ENCODE measurements around the gene EEPD1.
"Not testable (repeated sequence)": the region's sequence is repeated elsewhere in the genome, so short reads cannot be mapped to it uniquely, and the experiment has no call there.

EEPD1 gene

DNA sequence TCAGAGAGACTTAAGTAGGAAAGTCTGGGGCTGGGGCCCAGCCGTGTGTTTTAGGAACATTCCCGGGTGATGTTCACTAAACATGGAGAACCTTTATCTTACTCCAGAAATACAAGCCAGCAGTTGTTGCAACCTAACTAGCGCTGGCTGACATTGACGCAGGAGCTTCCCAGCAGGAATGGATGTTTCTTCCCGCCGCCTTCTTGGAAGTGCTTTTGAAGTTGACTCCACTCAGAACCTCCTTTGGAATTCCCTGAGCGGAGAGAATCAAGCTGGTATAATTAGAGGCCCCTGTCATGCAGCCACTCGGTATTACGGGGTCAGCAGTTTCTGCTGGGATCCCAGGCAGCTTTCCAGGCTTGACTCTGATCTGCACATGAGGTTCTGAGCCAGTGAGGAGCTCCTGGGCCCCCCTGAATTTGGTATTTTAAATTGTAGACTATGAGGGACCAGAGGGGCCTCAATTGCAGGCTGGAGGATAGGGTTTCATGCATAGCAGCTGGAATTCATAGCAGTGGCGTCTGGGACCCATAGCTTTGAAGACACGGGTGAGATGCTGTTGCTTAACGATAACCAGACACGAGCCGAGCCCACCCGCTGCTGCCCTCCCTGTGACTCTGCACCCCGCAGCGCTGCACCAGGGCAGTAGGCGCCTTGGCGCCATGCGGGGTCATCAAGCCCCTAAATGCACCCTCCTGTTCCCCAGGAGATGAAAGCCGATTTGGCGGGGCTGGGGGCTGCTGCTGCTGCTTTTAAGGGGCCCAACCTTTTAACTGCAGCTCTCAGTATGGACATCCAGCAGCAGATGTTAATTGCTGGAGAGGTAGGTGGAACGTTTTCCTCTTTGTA is 61.8 kb downstream of the EEPD1 start:
- DNase-seq (ENCODE audit: extremely low read depth in 1 of 2, low read depth in 1 of 2): no peak

DNA sequence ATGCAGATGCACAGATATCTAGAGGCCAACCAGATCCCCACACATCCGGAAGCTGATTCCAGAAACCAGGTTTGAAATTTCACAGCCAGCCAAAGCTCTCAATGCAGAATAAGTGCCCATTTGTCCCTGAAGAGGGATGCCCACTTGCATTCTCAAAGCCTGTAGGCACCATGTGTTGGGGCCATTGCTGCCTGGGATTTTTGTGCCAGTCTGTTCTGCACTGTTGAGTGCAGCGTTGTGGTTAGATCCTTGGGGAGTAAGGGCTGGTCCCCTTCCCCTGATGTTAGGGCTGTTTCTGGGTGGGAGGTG is 62.4 kb downstream of the EEPD1 start:
- DNase-seq (ENCODE audit: extremely low read depth in 1 of 2, low read depth in 1 of 2): no peak

DNA sequence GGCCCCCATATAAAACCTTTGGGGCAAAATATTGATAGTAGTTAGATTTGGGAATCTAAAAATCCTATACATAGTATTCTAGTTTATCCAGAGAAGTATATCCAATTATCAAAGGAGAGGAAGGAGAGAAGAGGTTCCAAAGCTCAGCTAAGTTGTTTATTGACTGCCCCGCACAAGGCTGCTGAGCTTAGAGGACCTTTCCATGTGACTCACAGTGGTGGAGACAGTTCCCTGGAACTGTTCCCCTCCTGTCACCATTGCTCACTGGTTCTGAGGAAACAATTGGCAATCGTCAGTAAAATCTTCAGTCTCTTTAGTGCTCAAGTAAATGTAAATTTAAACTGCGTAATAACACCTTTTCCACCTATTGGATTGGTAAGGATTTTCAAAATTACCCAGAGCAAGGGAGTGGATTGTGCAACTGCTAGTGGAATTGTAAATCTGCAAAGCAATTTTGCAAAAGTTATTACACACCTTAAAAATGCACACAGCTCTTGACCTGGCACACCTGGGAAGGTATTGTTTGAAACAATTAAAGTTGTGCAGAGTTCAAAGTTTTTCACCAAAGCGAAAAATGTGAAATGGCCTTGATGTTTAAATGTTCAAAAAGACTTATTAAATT is 63.1 kb downstream of the EEPD1 start:
- no peak for DNase-seq (ENCODE audit: extremely low read depth in 1 of 2, low read depth in 1 of 2)

DNA sequence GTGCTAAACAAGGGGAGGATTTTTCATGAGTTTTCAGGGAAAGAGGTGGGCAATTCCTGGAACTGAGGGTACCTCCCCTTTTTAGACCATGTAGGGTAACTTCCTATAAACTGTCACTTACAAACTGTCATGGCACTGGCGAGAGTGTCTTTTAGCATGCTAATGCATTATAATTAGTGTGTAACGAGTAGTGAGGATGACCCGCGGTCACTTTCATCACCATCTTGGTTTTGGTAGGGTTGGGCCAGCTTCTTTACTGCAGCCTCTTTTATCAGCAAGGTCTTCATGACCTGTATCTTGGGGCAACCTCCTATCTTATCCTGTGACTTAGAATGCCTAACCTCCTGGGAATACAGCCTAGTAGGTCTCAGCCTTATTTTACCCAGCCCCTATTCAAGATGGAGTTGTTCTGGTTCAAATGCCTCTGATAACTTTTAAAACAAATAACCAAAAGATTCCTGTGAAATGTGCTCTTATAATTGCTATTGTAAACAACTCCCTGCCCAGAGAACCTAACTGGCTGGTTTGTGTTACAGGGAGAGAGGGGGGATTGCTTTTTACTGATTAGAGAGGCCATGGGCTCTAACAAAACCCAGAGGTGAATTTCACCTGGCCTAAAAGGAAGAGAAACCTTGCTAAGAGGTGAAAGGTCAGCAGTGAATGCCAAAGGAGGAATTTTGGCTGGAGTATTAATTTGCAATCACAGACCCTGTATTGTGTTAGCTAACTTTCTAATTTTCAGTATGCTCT is 64.3 kb downstream of the EEPD1 start:
- DNase-seq (ENCODE audit: extremely low read depth in 1 of 2, low read depth in 1 of 2): no peak

DNA sequence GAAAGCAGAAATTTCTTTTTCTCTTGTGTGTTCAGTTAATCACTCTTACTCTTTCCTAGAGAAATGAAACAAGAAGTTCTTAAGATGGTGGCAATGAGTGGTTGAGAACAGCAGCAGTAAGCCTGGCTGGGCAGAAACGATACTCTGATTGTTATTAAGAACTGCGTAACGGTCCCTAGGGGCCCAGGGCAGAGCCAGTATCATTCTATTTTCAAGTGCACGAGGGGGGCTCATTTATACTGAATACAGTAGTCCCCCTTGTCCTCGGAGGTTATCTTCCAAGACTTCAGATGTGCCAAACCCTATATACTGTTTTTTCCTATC is 64.9 kb downstream of the EEPD1 start:
- DNase-seq (ENCODE audit: extremely low read depth in 1 of 2, low read depth in 1 of 2): no peak

DNA sequence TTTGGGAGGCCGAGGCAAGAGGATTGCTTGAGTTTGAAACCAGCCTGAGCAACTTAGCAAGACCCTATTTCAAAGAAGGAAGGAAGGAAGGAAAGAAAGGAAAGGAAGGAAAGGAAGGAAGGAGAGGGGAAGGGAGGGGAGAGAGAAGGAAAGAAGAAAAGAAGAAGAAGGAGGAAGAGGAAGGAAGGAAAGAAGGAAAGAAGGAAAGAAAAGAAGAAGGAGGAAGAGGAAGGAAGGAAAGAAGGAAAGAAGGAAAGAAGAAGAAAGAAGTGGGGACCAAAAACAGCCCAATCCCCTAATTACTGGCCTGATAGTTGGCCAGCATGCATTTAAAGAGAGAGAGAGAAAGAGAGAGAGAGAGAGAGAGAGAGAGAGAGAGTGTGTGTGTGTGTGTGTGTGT is 66.4 kb downstream of the EEPD1 start:
- DNase-seq (ENCODE audit: extremely low read depth in 1 of 2, low read depth in 1 of 2): no peak

DNA sequence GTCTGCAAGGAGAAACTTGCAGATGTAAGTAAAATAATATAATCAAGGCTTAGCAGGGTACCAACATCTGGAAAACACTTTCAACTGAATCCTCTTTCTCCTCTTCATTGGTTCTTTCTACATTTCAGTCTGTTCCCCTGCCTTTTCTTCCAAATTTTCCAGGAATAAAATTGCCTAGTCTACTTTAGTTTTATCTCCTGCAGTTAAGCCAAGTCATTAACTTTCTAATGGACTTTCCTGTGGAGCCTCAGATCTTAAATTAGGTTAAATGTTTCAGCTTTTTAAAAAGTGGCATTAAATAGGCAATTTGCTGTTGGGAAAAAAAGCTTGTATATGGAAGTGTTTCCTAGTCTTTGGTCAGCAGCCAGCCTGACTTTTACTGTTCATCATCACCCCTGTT is 70.8 kb downstream of the EEPD1 start:
- no peak for DNase-seq (ENCODE audit: extremely low read depth in 1 of 2, low read depth in 1 of 2)

DNA sequence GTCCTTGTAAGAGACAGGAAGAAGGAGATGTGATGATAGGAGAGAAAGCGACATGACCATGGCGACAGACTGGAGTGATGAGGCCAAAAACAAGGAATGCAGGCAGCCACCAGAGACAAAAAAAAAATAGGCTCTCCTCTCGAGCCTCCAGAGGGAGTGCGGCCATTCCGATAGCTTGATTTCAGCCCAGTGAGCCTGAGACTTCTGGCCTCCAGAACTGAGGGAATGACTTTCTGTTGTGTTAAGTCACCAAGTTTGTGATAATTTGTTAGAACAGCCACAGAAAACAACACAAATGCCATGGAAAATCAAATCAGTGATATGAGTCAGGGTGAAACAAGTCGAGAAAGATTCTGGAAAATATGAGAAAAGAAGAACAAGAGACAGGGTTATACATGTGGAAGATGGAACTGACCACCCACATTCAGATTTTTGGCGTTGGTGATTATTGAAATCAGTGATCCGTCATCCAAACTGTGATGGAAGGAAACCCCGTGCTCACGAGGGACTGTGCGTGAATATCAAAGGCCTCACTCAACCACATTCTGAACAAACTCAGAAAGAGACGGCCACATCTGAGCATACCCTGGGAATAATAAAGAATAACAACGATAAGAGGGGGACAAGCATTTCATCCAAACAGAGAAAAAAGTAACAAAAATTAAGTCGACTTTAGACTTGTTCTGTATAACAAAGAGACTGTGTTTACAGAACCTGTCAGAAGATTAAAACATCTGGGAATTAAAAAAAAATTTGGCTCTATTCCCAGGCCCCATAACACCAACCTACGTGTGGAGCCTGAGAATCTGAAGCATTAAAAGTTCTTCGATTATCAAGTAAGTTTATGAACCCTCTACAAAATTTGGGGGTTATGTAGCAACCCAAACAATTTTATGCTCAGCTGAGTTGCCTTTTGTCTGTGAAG is 72.1 kb downstream of the EEPD1 start:
- DNase-seq (ENCODE audit: extremely low read depth in 1 of 2, low read depth in 1 of 2): no peak

DNA sequence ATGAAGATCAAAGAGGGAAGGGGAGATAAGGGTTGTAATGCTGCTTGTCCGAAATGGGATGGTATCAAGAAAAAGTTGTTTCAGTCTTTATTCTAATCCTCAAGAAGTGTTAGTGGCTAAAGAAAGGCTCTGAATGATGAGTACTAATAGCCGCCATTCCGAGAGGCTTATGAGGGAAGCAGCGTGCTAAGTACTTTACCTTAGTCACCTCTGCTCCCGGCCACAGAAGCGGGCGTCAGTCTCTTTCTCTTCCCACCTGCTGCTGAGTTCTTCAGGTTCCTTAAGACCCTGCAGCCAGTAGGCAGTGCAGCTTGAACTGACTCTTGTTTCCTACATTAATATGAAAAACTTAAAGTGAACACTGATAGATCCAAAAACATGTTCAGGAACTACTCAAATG is 73.1 kb downstream of the EEPD1 start:
- DNase-seq (ENCODE audit: extremely low read depth in 1 of 2, low read depth in 1 of 2): no peak

DNA sequence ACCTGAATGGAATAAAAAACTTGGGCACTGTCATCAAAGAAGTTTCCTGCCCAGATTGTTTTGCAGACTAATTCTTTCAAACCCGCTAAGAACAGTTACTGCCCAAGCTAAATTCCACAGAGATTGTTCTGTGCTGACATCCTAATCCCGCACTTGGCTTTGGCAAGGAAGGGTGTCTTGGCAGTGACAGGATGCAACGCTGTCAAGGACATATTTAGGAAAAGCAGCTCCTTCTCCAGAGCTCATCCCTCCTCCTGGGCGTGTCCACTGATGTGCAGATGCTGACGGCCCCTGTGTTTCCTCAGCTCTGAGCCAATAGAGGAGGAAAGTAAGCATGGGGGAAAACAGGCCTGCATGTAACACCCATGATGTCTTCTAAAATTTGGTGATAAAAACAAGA is 74.2 kb downstream of the EEPD1 start:
- DNase-seq (ENCODE audit: extremely low read depth in 1 of 2, low read depth in 1 of 2): no peak

DNA sequence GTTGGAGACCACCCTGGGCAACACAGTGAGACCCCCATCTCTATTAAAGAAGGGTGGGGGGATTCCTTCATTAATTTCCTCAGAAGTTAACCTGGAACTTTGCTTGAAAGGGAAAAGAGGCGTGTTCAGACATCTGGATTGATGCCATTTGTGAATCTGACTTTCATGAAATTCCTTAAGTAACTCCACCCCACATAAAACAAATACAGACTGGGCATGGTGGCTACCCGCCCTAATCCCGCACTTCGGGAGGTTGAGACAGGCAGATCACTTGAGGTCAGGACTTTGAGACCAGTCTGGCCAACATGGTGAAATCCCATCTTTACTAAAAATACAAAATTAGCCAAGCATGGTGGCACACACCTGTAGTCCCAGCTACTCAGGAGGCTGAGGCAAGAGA is 75.0 kb downstream of the EEPD1 start:
- no peak for DNase-seq (ENCODE audit: extremely low read depth in 1 of 2, low read depth in 1 of 2)

DNA sequence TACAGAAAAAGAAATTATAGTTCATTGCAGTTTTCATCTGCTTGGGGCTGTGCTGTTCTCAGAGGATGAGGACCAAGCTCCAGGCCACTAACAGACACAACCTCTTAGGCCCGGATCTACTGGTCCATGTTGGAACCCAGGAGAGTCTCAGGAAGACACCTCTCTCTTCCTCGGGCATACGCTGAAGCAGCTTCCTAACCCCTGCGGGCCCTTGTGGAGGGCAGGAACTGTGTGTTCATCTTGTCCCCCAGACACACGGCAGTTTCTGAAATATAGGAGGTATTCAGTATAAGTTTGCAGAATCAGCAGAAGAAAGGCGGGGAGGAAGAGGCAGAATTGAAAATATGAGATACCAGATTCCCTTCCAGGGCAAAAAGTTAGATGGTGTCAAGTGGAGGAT is 78.4 kb downstream of the EEPD1 start:
- no peak for DNase-seq (ENCODE audit: extremely low read depth in 1 of 2, low read depth in 1 of 2)

DNA sequence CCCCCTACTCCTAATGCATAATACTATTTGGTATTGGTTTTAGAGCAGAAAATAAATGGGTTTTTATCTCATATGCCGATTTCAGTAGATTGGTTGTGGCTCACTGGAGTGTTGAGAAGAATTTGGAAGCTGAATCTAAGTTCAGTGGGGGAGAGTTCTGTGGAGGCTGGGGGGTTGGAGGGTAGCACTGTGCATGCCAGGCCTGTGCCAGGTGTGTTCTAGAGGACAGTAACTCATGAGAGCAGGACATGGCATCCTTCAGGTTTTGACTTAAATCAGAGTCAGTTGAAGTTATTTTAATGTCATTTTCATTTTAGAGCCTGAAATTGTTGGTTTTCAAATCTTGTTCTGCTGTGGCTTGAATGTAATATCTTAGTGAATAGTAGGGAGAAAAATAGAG is 79.5 kb downstream of the EEPD1 start:
- DNase-seq (ENCODE audit: extremely low read depth in 1 of 2, low read depth in 1 of 2): no peak

DNA sequence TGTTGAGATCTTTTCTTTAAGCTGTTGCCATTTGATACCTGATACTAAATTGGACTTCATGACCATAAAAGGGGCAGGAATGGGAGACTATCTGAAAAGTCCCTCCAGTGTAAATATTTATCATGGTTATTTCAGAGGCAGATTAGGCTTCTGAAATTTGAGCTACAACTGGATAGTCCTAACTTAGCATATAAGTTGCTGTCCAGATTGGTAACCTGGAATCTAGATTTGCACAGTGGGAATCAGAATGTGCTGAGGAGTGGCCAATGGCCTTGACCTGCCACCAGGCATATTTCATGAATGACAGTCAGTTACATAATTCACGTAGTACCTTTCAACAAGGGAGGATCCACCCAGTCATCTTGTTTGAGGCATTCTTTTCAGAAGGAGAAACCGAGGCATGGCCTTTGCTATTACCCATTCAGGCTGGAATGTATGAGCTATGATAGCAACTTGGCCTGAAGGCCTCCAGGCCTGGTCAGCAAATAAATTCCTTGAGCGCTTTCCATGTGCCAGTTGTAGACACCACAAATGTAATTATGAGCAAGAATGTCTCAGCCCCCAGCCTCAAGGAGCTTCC is 80.0 kb downstream of the EEPD1 start:
- DNase-seq (ENCODE audit: extremely low read depth in 1 of 2, low read depth in 1 of 2): no peak

DNA sequence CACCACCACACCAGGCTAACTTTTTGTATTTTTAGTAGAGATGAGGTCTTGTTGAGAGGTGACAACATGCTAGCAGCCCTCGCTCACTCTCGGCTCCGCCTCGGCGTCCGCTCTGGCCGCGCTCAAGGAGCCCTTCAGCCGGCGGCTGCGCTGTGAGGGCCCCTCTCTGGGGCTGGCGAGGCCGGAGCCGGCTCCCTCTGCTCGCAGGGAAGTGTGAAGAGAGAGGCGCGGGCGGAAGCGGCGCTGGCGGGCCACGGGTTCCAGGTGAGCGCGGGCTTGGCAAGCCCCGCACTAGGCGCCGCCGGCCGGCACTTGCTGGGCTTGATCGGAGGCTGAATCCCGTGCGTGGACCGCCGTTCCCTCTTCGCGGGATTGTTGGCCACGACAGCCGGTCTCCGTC is 83.0 kb downstream of the EEPD1 start:
- no peak for DNase-seq (ENCODE audit: extremely low read depth in 1 of 2, low read depth in 1 of 2)

DNA sequence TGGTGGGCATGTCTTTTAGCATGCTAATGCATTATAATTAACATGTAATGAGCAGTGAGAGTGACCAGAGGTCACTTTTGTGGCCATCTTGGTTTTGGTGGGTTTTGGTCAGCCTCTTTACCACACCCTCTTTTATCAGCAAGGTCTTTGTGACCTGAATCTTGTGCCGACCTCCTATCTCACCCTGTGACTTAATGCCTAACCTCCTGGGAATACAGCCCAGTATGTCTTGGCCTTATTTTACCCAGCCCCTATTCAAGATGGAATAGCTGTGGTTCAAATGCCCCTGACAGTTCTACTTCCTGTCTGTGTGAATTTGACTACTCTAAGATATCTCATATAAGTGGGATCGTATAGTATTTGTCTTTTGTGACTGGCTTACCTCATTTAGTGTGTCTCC is 85.1 kb downstream of the EEPD1 start:
- DNase-seq (ENCODE audit: extremely low read depth in 1 of 2, low read depth in 1 of 2): no peak

DNA sequence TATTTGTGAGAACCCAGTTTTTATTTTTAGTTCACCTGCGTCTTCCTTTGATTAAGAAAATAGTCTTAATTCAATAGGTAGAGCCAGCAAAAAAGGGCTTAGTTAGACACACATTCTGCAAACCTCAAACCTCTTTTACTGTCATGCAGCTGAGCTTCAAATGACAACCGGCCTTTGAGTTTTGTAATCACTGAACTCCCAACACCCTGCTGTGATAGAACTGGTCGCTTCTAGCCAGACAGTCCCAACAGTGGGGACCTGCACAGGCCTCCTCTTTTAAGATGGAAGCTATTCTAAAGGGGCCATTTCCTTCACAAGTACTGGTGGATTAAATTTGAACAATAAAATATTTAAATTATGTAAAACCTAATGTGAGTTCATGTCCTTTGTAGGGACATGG is 90.3 kb downstream of the EEPD1 start:
- not testable (repeated sequence) for DNase-seq (ENCODE audit: extremely low read depth in 1 of 2, low read depth in 1 of 2)

DNA sequence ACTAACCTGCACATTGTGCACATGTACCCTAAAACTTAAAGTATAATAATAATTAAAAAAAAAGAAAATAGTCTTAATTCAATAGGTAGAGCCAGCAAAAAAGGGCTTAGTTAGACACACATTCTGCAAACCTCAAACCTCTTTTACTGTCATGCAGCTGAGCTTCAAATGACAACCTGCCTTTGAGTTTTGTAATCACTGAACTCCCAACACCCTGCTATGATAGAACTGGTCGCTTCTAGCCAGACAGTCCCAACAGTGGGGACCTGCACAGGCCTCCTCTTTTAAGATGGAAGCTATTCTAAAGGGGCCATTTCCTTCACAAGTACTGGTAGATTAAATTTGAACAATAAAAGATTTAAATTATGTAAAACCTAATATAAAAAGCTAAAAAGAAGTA is 90.9 kb downstream of the EEPD1 start:
- DNase-seq (ENCODE audit: extremely low read depth in 1 of 2, low read depth in 1 of 2): not testable (repeated sequence)

DNA sequence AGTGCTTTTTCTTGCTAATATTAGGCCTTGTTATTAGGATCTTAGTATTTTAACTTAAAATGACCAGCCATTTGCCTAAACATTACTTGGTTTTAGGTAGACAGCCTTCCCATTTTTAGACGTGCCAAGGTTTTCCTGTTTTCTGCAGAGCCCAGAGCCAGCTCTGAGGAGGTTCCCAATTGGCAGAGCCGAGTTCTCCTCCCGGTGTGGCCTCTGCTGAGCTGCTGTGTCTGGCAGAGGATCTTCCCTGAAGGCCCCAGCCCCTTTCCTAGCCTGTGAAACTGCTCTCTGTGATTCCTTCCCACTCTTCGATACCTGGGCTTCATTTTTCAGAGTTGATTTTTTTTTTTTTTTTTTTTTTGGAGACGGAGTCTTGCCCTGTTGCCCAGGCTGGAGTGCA is 91.4 kb downstream of the EEPD1 start:
- no peak for DNase-seq (ENCODE audit: extremely low read depth in 1 of 2, low read depth in 1 of 2)

DNA sequence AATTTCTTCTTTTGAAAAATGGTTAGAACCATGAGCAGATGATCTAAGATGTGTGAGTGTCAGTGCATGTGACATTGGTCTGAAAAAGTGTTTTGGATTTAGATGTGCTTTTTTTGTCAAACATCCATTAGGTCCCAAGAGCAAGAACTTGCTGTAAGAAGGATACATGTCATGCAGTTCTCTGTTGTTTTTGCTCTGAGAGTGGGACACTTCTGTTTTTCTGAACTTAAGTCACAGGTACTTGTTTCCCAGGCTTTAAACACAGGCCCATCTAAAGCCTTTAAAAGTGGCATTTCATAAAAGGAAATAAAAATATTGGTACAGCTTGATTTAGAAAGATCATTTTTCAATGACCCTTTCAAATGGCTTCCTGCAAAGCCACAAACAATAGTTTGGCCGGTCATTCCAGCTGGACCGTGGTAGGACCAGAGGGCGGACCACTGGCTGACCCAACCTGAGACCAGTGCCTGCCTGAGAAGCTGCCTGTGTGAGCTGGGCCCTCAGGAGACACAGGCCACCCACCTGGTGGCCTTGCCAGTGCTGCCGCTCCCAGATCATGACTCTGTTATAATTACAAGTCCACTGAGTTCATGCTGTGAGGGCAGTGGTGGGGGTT is 92.7 kb downstream of the EEPD1 start:
- no peak for DNase-seq (ENCODE audit: extremely low read depth in 1 of 2, low read depth in 1 of 2)
